Measurements from ENCODE around the gene SMOC2.

SMOC2 gene

DNA sequence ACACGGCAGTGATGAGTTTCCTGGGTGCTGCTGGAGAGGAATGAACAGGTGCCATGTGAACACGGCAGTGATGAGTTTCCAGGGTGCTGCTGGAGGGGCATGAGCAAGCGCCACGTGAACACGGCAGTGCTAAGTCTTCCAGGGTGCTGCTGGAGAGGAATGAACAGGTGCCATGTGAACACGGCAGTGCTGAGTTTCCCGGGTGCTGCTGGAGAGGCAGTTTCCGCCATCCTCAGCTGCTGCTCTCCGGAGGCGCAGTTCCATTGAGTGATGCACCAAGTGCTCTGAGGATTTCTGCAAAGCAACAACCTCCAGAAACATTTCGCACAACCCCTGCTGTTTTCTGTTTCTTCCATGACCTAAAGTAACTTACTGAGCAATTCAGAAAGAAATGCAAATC, 155.4 kb downstream of the SMOC2 start:
- Histone ChIP-seq H3K27me3 (no peaks in the 10 kb centered on the region), H3K36me3 (no peaks in the 10 kb centered on the region), H3K4me3 (ENCODE audit: low read depth, low read length) (no peak overlapping the region), H3K9me3 (no peaks in the 10 kb centered on the region), H3K4me1 (no peaks in the 10 kb centered on the region)
- TF ChIP-seq, protein P1, sequence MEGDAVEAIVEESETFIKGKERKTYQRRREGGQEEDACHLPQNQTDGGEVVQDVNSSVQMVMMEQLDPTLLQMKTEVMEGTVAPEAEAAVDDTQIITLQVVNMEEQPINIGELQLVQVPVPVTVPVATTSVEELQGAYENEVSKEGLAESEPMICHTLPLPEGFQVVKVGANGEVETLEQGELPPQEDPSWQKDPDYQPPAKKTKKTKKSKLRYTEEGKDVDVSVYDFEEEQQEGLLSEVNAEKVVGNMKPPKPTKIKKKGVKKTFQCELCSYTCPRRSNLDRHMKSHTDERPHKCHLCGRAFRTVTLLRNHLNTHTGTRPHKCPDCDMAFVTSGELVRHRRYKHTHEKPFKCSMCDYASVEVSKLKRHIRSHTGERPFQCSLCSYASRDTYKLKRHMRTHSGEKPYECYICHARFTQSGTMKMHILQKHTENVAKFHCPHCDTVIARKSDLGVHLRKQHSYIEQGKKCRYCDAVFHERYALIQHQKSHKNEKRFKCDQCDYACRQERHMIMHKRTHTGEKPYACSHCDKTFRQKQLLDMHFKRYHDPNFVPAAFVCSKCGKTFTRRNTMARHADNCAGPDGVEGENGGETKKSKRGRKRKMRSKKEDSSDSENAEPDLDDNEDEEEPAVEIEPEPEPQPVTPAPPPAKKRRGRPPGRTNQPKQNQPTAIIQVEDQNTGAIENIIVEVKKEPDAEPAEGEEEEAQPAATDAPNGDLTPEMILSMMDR (IDR thresholded peaks at IDR 0.05; ENCODE audit: low read depth, low read length), result no peak
- no peak for DNase-seq

DNA sequence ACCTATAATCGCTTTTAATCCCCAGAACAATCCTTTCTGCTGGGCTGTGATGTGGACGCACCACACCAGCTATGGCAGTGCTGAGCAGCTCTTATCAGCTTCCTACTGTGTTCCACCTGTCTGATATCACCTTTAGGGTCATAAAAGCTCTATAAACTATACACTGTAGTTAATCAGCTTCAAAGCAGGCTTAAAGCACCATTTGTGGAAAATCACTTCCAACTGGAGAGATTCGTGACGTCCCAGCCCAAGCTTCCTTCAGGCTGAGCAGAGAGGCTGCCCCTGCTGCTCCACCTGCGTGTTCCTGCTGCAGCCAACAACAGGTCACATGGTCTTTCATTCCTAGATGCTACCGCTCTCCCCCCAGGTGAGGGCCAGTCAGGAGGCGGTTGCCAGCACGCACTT, 156.5 kb downstream of the SMOC2 start:
- H3K4me3 ChIP-seq (ENCODE audit: low read depth, low read length), result no peak overlapping the region
- H3K36me3 ChIP-seq, result no peaks in the 10 kb centered on the region
- H3K27me3 ChIP-seq, result no peaks in the 10 kb centered on the region
- TF ChIP-seq, protein P1 (IDR thresholded peaks at IDR 0.05; ENCODE audit: low read depth, low read length), result no peak
- no peaks in the 10 kb centered on the region for H3K4me1 ChIP-seq
- no peaks in the 10 kb centered on the region for H3K9me3 ChIP-seq
- DNase-seq, result no peak

DNA sequence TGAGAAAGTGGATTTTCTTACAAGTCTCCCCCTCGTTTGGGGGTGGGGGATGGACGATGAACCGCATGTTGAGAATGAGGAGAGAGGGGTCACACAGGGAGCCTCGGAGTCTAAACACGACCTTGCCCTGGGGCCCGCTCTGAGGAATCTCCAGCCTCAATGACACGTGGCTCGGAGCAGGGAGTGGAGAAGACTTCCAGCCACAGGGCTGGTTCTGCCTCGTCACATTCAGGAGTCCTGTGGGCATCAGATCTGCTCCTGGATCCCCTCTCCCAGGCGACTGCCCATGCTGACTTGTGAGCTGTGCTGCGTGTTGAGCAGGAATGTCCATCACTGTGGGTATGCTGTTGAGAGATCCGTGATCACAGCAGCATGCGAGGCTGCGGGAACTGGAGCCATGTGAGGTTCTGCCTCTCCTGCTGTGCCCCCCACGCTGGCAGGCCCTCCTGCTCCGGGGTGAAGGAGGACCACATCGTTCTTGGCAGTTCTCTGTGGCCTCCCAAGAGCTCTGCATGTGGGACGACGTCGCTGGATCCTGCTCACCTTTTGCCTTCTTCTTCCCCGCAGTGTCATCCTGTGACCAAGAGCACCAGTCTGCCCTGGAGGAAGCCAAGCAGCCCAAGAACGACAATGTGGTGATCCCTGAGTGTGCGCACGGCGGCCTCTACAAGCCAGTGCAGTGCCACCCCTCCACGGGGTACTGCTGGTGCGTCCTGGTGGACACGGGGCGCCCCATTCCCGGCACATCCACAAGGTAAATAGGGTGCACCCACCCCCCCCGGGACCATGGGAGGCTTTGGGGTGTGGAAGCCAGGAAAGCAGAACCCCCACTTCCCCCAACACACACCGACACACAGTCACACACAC, 157.5 kb downstream of the SMOC2 start:
- Histone ChIP-seq H3K4me3 (ENCODE audit: low read depth, low read length) (no peak overlapping the region), H3K4me1 (no peaks in the 10 kb centered on the region), H3K27me3 (no peaks in the 10 kb centered on the region), H3K36me3 (no peaks in the 10 kb centered on the region), H3K9me3 (no peaks in the 10 kb centered on the region)
- DNase-seq, result no peak
- TF ChIP-seq, protein P1 (IDR thresholded peaks at IDR 0.05; ENCODE audit: low read depth, low read length), result no peak

DNA sequence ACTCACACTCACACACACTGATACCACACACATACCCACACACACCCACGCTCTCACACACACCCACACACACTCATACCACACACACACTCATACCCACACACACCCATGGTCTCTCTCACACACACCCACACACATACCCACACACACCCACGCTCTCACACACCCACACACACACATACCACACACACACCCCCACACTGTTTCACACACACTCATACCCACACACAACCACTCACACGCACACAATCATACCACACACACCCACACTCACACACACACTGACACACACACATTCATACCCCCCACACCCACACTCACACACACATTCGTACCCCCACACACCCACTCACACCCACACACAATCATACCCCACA, 158.1 kb downstream of the SMOC2 start:
- TF ChIP-seq, protein P1 (IDR thresholded peaks at IDR 0.05; ENCODE audit: low read depth, low read length), result no peak
- H3K27me3 ChIP-seq, result no peaks in the 10 kb centered on the region
- H3K9me3 ChIP-seq, result no peaks in the 10 kb centered on the region
- no peak overlapping the region for H3K4me3 ChIP-seq (ENCODE audit: low read depth, low read length)
- no peaks in the 10 kb centered on the region for H3K4me1 ChIP-seq
- no peaks in the 10 kb centered on the region for H3K36me3 ChIP-seq
- no peak for DNase-seq

DNA sequence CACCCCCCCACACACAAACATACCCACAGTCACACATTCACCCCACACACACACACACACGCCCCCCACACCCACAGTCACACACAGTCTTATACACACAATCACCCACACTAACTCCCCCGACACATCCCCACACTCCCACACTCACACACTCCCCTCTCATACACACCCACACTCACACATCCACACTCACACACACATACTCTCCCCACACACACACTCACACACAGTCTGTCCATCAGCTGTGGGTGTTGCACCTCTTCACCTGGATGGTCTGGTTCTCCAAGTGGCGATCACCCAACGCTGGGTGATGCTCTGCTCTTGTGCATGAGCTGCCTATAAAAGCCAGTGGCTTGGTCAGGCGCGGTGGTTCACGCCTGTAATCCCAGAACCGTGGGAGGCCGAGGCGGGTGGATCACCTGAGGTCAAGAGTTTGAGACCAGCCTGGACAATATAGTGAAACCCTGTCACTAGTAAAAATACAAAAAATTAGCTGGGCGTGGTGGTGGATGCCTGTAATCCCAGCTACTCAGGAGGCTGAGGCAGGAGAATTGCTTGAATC, 158.9 kb downstream of the SMOC2 start:
- no peaks in the 10 kb centered on the region for H3K4me1 ChIP-seq
- no peaks in the 10 kb centered on the region for H3K27me3 ChIP-seq
- no peaks in the 10 kb centered on the region for H3K9me3 ChIP-seq
- no peak for DNase-seq
- no peak overlapping the region for H3K4me3 ChIP-seq (ENCODE audit: low read depth, low read length)
- TF ChIP-seq, protein P1 (IDR thresholded peaks at IDR 0.05; ENCODE audit: low read depth, low read length), result no peak
- no peaks in the 10 kb centered on the region for H3K36me3 ChIP-seq

DNA sequence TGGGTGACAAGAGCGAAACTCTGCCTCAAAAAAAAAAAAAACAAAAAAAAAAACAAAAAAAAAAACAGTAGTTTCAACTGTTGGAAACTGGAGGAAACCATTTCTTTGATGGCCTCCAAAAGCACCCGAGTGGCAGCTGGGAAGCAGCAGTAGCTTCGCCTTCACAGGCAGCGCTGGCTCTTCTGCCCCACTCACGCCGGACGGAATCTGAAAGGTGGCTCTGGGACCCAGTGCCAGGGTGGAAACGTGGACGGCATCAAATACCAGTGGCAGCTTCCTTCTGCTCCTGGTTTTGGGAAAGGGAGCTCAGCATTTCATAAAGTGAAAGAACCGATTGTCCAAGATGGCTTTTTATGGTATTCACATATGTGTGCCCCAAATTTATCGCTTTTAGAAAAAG, 159.4 kb downstream of the SMOC2 start:
- DNase-seq, result no peak
- Histone ChIP-seq H3K36me3 (no peaks in the 10 kb centered on the region), H3K4me3 (ENCODE audit: low read depth, low read length) (no peak overlapping the region), H3K9me3 (no peaks in the 10 kb centered on the region), H3K27me3 (no peaks in the 10 kb centered on the region), H3K4me1 (no peaks in the 10 kb centered on the region)
- TF ChIP-seq, protein P1 (IDR thresholded peaks at IDR 0.05; ENCODE audit: low read depth, low read length), result no peak

Measured in BE2C (cell line).